Activated CD4-positive, alpha-beta T cell treated with anti-CD3 and anti-CD28 coated beads, Interleukin-2, Interleukin-4, amounts not matched to agents 100 ng/mL and 50 ng/mL, durations not matched to agents 16 hours and 8 hours (primary cell): Measurements from ENCODE around the gene LACRT.

Experiments
- DNase-seq: peaks from one replicate; pipeline ENCODE4 v3.0.0-alpha.2; 2020; ENCODE audit warnings: low spot score

The LACRT gene

DNA sequence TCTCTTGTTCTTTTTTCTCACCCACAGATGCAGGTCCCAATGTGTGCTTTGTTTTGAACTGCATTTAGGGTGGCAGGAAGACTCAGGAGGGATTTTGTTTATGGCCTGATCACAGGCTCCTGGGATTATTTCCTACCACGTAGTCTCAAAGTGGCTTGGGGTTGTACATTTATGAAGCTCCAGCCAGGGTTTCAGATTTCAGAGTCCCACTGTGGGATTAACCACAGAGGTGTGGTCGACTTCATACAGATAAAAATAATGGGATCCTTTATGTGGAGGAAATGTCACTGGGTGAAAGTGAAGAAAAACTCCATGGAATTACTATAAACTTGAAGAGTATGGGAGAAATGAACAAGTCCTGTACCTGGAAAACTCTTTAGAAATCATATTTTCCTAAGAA lies 32.0 kb downstream of the LACRT start:
- no peak for DNase-seq

DNA sequence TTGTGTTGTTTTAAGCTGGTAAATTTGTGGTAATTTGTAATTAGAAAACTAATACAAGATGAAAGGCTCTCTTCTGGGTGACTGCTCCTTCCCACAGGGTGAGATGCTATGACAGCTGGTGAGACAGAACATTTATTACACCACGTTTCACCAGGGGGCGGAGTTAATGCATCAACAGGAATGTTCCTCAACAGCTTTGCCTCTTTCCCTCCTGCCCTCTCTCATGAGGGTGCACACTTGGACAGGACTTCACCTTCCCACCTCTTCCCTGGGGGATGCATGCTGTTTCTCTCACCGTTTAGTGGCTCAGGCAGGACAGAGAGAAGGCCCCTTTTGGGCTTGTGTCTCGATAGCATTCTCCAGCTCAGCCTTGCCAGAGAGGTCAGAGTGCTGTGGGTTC lies 32.9 kb downstream of the LACRT start:
- DNase-seq: no peak

DNA sequence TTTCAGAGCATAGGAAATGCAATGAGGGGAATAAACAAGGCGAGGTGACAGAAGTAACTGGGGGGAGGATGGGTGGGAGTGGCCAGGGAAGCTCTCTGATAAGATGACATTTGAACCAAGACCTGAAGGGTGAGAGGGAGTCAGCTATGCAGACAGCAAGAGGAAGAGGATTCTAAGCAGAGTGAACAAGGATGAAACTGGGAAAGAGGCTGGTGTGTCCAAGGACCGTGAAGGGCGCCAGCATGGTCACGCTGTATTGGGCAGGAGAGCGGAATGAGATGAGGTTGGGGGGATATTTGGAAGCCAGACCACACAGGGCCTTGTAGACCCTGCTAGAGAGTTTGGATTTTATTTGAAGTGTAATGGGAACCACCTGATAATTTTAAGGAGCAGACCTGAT lies 35.7 kb downstream of the LACRT start:
- no peak for DNase-seq

GRCh38 chr12:54596526-54596946 lies 38.2 kb downstream of the LACRT start:
- DNase-seq: peak; percentile 38

GRCh38 chr12:54595471-54595870 lies 39.2 kb downstream of the LACRT start:
- no peak for DNase-seq

DNA sequence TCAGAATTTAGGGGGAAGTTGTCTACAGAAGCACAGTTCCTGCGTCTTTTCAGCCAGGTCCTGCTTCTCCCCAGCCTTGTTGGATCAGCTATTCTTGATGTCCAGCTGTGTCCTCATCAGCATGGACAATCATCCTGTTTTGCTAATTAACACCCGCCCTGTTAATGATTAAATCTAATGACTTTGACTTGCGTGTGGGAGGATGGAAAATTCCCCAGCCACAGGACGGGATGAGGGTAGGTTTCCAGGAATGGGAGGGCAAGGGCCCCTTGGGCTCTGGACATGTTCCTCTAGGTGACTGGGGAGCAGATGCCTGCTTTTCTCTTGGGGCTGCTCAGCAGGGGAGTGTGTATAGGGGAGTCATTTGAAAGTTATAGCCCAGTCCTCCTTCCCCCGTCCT lies 41.0 kb downstream of the LACRT start:
- no peak for DNase-seq

- no peak for DNase-seq
These were observed 41.6 kb downstream of the LACRT start for GRCh38 chr12:54593135-54593534.

- no peak for DNase-seq
These were observed 42.4 kb downstream of the LACRT start for GRCh38 chr12:54592316-54592715.

DNA sequence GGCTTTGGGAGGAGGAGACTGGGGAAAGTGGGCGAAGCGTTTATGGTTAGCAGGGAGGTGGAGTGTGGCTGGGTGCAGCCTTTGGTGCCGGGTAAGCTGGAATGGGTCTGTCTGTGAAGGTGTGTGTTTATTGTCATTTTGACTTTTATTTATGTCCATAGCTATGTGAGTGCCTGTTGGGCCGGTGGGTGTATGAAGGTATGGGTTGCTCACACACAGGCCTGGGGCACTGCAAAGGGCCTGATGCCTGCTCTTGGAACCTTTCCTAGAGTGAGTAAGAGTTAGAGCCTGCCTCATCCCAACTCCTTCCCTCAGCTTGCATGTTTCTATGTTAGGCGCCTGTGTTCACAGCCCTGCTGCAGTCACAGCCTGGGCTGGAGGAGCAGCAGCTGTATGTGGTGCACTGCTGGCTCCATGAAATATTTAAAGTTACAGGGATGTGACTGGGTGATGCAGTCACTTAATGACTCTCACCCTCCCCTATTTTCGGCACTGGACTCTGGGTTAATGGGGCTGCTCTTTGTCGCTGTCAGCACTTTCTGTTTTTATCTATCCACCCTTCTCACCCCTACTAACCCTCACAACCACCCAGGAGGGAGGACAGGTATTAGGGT lies 43.6 kb downstream of the LACRT start:
- DNase-seq: no peak

GRCh38 chr12:54589964-54590363 lies 44.7 kb downstream of the LACRT start:
- DNase-seq: no peak

GRCh38 chr12:54588890-54589267 lies 45.8 kb downstream of the LACRT start:
- DNase-seq: no peak

DNA sequence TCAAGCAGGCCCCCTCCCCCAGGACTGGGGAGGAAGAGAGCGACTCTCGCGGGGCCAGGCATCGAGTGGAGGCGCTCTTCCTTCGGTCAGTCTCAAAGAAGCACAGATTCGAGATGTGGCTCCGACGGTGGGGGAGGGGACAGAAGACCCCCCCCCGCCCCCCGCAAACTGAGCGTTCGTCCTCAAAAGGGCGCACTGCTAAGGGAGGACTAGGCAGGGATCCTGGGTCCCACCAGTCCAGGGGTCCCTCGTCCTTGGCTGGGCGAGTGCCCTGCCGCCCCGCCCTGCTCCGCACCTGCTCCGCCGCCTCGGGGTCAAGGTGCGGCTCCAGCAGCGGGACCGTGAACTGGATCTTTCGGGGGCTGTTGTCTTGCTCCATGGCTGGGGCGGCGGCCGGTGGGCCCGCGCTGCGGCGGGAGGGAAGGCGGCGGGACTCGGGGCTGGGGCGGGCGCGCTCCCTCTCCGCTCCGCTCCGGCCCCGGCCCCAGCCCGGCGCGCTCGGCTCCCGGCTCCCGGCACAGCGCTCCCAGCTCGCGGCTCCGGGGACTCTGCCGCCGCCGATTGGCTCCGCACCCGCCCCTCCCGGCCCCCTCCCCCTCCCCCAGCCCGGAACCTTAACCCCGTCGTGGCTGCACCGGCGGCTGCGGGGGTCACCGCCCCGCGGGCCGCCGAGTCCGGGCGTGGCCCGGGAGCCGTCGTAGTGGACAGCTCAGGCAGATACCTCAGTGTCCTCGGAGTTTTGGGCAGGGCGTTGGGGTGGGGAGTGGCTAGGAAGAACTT lies 46.4 kb downstream of the LACRT start, which contains the start of gene PPP1R1A:
Gene PPP1R1A, minus strand, starts transcription at position 550 of the 780 bp plus-strand sequence. Its CDS starts 171 bp downstream, at position 379.
- no peak for DNase-seq

DNA sequence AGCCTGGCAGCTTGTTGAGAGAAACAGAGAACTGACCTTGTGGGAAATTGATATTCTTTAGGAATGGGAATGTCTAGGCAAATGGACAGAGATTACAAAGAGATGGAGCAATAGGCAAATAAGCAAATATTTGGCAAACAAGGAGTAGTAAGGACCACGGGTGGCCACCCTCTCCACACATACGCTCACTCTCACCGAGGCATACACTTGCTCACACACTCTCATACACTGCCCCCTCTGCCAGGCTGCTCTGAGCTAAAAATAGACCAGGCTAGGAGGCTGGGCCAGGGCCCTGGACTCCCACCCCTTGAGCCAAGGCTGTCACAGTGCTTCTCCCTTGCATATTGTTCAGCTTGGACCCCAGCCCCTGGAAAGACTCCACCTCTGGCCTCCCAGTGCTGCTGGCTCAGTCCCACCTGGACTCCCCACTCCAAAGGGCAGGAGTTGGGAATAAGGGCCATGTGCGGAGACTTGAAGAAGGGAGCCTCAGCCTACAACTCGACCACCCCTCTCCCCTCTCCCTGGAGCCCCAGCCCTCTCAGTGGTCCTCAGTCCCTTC lies 47.3 kb downstream of the LACRT start:
- no peak for DNase-seq

- no peak for DNase-seq
These were observed 48.1 kb downstream of the LACRT start for GRCh38 chr12:54586620-54587019.

- no peak for DNase-seq
These were observed 49.5 kb downstream of the LACRT start for GRCh38 chr12:54585243-54585642.

- no peak for DNase-seq
These were observed 50.6 kb downstream of the LACRT start for GRCh38 chr12:54584128-54584527.

GRCh38 chr12:54583726-54584125 lies 51.0 kb downstream of the LACRT start:
- DNase-seq: no peak

- no peak for DNase-seq
These were observed 53.3 kb downstream of the LACRT start for GRCh38 chr12:54581412-54581811.
